Fibroblast of skin of back (primary cell): ENCODE data around the gene CCDC73.
"Not testable (repeated sequence)": the region's sequence is repeated elsewhere in the genome, so short reads cannot be mapped to it uniquely, and the experiment has no call there.

Experiments
- DNase-seq: peaks from one replicate; pipeline ENCODE4 v3.0.0-alpha.2; 2013

Gene CCDC73

GRCh38 chr11:32704775-32705174, 89.7 kb downstream of the CCDC73 start:
- DNase-seq = no peak

GRCh38 chr11:32704261-32704660, 90.2 kb downstream of the CCDC73 start:
- DNase-seq = no peak

GRCh38 chr11:32701616-32702015, 92.8 kb downstream of the CCDC73 start:
- DNase-seq = no peak

GRCh38 chr11:32698579-32698978, 95.9 kb downstream of the CCDC73 start:
- no peak for DNase-seq

GRCh38 chr11:32671051-32671450, 123.4 kb downstream of the CCDC73 start:
- no peak for DNase-seq

GRCh38 chr11:32659672-32660071, 134.8 kb downstream of the CCDC73 start:
- no peak for DNase-seq

- peak; percentile 59 for DNase-seq
Measured at GRCh38 chr11:32658639-32659406, 135.6 kb downstream of the CCDC73 start.

- DNase-seq = peak; percentile 42
Measured at GRCh38 chr11:32643526-32643925, 150.9 kb downstream of the CCDC73 start.

GRCh38 chr11:32641361-32641760, 153.1 kb downstream of the CCDC73 start:
- DNase-seq = no peak

- DNase-seq = no peak
Measured at GRCh38 chr11:32635819-32636218, 158.6 kb downstream of the CCDC73 start.

GRCh38 chr11:32630844-32631243, 163.6 kb downstream of the CCDC73 start:
- DNase-seq = no peak

- DNase-seq = no peak
Measured at GRCh38 chr11:32616903-32617302, 177.6 kb downstream of the CCDC73 start.

- no peak for DNase-seq
Measured at GRCh38 chr11:32615422-32615821, 179.0 kb downstream of the CCDC73 start.

GRCh38 chr11:32613500-32614151, 180.8 kb downstream of the CCDC73 start:
- no peak for DNase-seq

- peak; percentile 40 for DNase-seq
Measured at GRCh38 chr11:32610797-32611352, 183.6 kb downstream of the CCDC73 start.

GRCh38 chr11:32608826-32609225, 185.6 kb downstream of the CCDC73 start:
- DNase-seq = not testable (repeated sequence)

- no peak for DNase-seq
Measured at GRCh38 chr11:32606220-32606619, 188.2 kb downstream of the CCDC73 start.

GRCh38 chr11:32602657-32603415, 191.6 kb downstream of the CCDC73 start:
- DNase-seq = no peak

- no peak for DNase-seq
Measured at GRCh38 chr11:32597921-32598320, 196.5 kb downstream of the CCDC73 start.

- DNase-seq = not testable (repeated sequence)
Measured at GRCh38 chr11:32596114-32596513, 198.3 kb downstream of the CCDC73 start.

- no peak for DNase-seq
Measured at GRCh38 chr11:32594272-32594671, 200.2 kb downstream of the CCDC73 start.

GRCh38 chr11:32586576-32587190, 207.8 kb downstream of the CCDC73 start:
- DNase-seq = peak; percentile 17

GRCh38 chr11:32584921-32585320, 209.5 kb downstream of the CCDC73 start:
- DNase-seq = peak; percentile 8
